GM18520 (cell line): Measurements from ENCODE around the gene CACNA1E.

ENCODE experiments used
- ATAC-seq: cut with Tn5 transposase; IDR thresholded peaks from one replicate; pipeline ENCODE4 v1.9.1; 2021; ENCODE audit not compliant: unreplicated experiment

The CACNA1E gene

GRCh38 chr1:181482521-181483284 is 614 bp upstream of the CACNA1E start:
- ATAC-seq, result no peak

DNA sequence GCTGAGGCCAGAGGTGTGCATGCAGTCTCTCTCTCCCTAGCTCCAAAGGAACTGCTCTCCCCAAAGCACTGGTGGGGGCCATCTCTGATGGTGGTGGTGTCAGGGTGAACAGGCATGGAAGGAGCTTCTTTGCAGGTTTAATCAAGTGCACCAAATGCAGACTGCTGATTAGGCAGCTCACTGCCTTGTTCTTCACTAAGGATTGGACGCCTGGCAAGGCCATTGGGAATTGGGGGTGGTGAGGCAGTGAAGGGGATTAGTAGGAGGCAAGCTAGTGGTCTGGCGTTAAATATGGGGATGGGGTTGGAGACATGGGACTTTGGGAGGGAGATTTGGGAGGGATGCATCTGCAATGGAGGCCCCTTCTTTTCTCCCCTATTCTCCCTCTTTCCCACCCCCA is 1.5 kb downstream of the CACNA1E start:
- no peak for ATAC-seq

- no peak for ATAC-seq
These were observed 2.2 kb downstream of the CACNA1E start for GRCh38 chr1:181485287-181486097.

- no peak for ATAC-seq
These were observed 2.7 kb downstream of the CACNA1E start for GRCh38 chr1:181486098-181486420.

GRCh38 chr1:181488866-181489265 is 5.5 kb downstream of the CACNA1E start:
- no peak for ATAC-seq

DNA sequence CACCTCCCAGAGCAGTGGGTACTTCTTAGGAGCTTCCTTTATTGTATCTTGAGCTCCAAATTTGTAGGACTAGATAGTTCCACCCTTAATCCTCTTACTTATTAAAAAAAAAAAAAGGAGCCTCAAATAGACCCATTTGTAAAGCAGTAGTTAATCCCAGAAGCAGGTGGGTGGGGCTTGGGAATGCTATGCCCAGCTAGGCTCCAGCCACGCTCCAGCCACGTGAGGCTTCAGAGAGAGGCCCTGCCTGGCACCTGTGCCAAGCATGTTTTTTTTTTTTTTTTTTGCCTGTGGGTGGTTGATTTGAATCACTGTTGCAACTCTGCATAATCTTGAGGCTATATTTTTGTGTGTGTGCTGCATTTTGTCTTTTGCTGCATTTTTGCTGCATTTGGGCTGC is 7.0 kb downstream of the CACNA1E start:
- ATAC-seq, result no peak

DNA sequence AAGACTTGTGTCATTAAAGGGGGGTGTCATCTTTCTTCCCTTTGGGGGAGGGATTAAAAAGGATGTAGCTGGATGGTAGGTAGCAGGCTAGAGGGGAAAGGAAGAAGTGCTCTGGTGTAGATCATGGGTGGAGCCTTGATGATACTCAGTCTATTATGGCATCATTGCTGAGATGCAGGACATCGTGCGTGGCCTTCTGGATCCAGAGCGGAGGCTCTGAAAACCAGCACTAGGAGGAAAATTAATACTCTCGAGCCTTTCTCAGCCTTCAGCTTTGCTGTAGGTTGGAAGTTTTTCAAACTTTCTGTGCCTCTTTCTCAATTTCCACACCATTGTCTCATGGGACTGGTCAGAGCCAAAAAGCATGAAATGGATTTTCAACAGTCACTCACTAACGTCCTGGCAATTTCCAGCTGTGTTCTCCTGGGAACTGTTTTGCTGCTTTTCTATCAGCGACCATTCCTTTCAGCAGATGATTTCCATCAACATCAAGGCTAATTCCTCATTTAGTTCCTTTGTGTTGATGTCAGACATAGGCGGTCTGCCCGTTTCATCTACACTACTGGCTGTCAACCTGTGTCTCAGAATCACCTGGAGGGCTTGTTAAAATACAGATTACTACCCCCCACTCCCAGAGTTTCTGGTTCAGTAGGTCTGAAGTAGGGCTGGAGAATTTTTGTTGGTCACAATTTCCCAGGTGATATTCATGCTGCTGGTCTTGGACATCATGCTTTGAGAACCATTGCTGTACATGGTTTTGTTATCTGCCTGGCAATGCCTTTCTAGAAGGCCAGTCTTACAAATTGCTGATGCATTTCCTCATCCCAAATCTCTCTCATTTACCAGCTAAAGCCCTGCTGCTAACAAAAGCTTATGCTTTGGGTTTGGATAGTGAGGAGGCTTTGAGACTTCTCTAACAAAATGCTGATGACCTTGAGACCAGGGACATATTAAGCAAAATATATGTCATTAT is 7.7 kb downstream of the CACNA1E start:
- ATAC-seq, result no peak

DNA sequence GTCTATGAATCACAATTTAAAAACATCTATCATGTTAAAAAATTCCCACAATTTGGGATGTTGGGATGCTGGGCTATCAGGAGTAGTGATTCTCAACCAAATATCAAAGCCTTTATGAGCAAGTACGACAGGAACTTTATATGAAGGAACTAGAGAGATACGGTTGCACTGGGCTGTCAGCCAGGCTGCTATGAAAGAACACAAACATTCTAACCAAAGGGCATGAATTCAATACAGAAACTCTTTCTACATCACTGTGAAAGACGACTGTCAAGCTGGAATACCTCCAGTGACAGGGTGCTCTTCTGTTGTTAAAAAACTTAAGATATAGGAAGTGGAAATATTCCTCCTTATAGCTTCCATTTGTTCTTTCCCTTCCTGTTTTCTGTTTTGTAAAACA is 9.8 kb downstream of the CACNA1E start:
- no peak for ATAC-seq

- ATAC-seq, result no peak
These were observed 10.6 kb downstream of the CACNA1E start for GRCh38 chr1:181493885-181494284.

- ATAC-seq, result no peak
These were observed 13.4 kb downstream of the CACNA1E start for GRCh38 chr1:181496759-181497158.

- no peak for ATAC-seq
These were observed 14.6 kb downstream of the CACNA1E start for GRCh38 chr1:181497870-181498269.

- ATAC-seq, result no peak
These were observed 16.5 kb downstream of the CACNA1E start for GRCh38 chr1:181499825-181500224.

DNA sequence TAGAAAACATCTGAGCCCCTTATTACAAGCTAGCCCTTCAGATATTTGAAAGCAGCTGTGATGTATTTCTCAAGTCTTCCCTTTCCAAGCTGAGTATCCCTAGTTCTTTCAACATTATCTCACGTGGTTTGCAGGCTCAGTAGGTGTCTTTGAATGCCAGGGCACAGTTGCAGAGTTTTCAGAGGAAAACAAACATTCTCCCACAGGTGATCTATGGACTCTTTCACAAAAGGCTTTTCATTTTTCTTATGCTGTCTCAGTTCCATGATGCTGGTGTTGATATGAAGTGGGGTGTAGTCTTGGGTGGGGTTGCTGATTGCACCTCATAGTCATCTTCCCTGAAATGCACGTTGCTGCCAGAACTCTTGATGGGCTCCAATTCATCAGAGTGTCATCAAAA is 17.3 kb downstream of the CACNA1E start:
- ATAC-seq, result no peak

GRCh38 chr1:181501612-181502011 is 18.3 kb downstream of the CACNA1E start:
- no peak for ATAC-seq

- ATAC-seq, result no peak
These were observed 20.0 kb downstream of the CACNA1E start for GRCh38 chr1:181503171-181503810.

DNA sequence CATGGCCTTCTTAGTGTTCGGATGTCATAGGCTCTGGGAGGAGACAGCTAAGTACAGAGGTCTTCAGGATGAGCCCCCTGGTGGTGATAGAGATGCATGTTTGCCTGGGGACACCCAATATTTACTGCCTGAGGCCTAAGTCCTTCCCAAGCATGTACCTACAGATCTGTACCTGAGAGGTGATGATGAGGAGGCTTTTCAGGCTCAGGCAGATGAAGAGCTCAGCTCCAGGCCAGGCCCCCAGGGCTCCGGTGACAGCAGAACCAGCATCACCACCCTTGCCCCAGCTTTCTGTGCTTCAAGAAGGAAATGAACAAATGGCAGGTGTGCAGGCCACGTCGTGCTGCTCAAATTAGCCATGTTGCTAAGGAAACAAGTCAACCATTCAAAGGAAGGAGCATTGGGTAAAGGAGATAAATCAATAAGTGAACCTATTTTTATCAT is 21.1 kb downstream of the CACNA1E start:
- ATAC-seq, result peak; percentile 30

GRCh38 chr1:181506563-181507353 is 23.4 kb downstream of the CACNA1E start:
- no peak for ATAC-seq

DNA sequence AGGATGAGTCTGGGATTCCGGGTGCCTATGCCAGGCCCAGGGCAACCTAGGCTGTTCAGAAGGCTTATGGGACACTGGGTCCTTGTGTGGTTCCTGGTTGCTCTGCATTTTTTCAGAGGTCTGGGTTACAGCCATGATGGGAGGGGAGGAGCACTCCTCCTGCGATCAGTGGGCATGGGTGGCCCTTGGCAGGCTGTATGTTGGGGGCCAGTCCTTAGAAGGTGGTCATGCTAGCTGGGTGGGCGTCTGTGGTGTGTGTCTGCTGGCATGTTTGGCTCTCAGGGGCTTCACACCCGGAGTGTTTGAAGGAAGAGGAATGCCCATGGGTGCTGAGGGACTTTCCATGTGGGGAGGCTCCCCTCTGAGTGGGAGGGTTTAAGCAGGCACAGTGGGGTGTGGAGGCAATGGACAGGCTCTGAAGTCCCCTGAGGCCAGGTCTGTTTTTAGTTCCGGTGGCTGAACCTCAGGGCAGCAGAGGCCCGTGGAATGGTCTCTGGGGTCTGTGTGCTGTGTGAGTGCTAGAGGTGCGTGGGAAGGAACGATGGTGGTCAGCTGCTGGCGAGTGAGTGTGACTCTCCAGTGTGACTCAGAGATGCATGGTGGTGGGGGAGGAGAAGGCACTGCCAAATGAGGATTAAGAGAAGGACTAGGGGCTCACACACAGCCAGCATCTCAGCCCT is 25.3 kb downstream of the CACNA1E start:
- ATAC-seq, result peak; percentile 31

- ATAC-seq, result peak; percentile 3
These were observed 30.5 kb downstream of the CACNA1E start for GRCh38 chr1:181513786-181514297.
